ENCODE measurements around the gene MUCL3. TPM values are rescaled to one million over a fixed set of nuclear protein-coding genes. Genes with fewer than 3 reads are reported as not detected.

Gene MUCL3
- total RNA-seq (ENCODE audit: unreplicated experiment) = not detected
- long read RNA-seq = 0 reads

GRCh38 chr6:30940361-30940986, at the start of gene MUCL3:
Gene MUCL3 (plus strand): TSS chr6:30940973. CDS start chr6:30941000, 27 bp downstream.
- no peaks in the 10 kb centered on the region for H3K9me3 Mint-ChIP-seq (ENCODE audit: unreplicated experiment)
- H3K27me3 Mint-ChIP-seq (ENCODE audit: unreplicated experiment) = peaks cover 8% of the 10 kb centered on the region
- H3K4me1 Mint-ChIP-seq (ENCODE audit: unreplicated experiment) = peaks cover 6% of the 10 kb centered on the region
- H3K36me3 Mint-ChIP-seq (ENCODE audit: low read depth, unreplicated experiment) = no peaks in the 10 kb centered on the region
- no peak within 1 kb of the TSS for H3K4me3 Mint-ChIP-seq (ENCODE audit: unreplicated experiment)
- no peak for DNase-seq (ENCODE audit: low spot score)
- no peak for TF ChIP-seq CTCF (IDR thresholded peaks at IDR 0.05; ENCODE audit: unreplicated experiment)
- no peak within 1 kb of the TSS for H3K27ac Mint-ChIP-seq (ENCODE audit: unreplicated experiment)

GRCh38 chr6:30891450-30891723, 49.4 kb upstream of the MUCL3 start:
- peaks cover 5% of the 10 kb centered on the region for H3K36me3 Mint-ChIP-seq (ENCODE audit: low read depth, unreplicated experiment)
- peaks cover 7% of the 10 kb centered on the region for H3K27me3 Mint-ChIP-seq (ENCODE audit: unreplicated experiment)
- H3K9me3 Mint-ChIP-seq (ENCODE audit: unreplicated experiment) = no peaks in the 10 kb centered on the region
- no peak for DNase-seq (ENCODE audit: low spot score)
- H3K27ac Mint-ChIP-seq (ENCODE audit: unreplicated experiment) = no peak overlapping the region
- H3K4me1 Mint-ChIP-seq (ENCODE audit: unreplicated experiment) = peaks cover 6% of the 10 kb centered on the region
- H3K4me3 Mint-ChIP-seq (ENCODE audit: unreplicated experiment) = no peak overlapping the region
- no peak for TF ChIP-seq CTCF (IDR thresholded peaks at IDR 0.05; ENCODE audit: unreplicated experiment)

GRCh38 chr6:30891816-30892538, 48.8 kb upstream of the MUCL3 start:
- Mint-ChIP-seq H3K27ac (ENCODE audit: unreplicated experiment) (peak overlapping the region; percentile 61), H3K9me3 (ENCODE audit: unreplicated experiment) (no peaks in the 10 kb centered on the region), H3K4me1 (ENCODE audit: unreplicated experiment) (peaks cover 2% of the 10 kb centered on the region), H3K4me3 (ENCODE audit: unreplicated experiment) (no peak overlapping the region), H3K36me3 (ENCODE audit: low read depth, unreplicated experiment) (peaks cover 5% of the 10 kb centered on the region), H3K27me3 (ENCODE audit: unreplicated experiment) (peaks cover 7% of the 10 kb centered on the region)
- DNase-seq (ENCODE audit: low spot score) = no peak
- no peak for TF ChIP-seq CTCF (IDR thresholded peaks at IDR 0.05; ENCODE audit: unreplicated experiment)

GRCh38 chr6:30893001-30893591, 47.7 kb upstream of the MUCL3 start:
- no peak for TF ChIP-seq CTCF (IDR thresholded peaks at IDR 0.05; ENCODE audit: unreplicated experiment)
- Mint-ChIP-seq H3K27ac (ENCODE audit: unreplicated experiment) (no peak overlapping the region), H3K4me3 (ENCODE audit: unreplicated experiment) (no peak overlapping the region), H3K27me3 (ENCODE audit: unreplicated experiment) (peaks cover 9% of the 10 kb centered on the region), H3K4me1 (ENCODE audit: unreplicated experiment) (peaks cover 2% of the 10 kb centered on the region), H3K36me3 (ENCODE audit: low read depth, unreplicated experiment) (peaks cover 5% of the 10 kb centered on the region), H3K9me3 (ENCODE audit: unreplicated experiment) (no peaks in the 10 kb centered on the region)
- no peak for DNase-seq (ENCODE audit: low spot score)

GRCh38 chr6:30893666-30894065, 47.1 kb upstream of the MUCL3 start:
- Mint-ChIP-seq H3K27ac (ENCODE audit: unreplicated experiment) (no peak overlapping the region), H3K27me3 (ENCODE audit: unreplicated experiment) (peaks cover 9% of the 10 kb centered on the region), H3K9me3 (ENCODE audit: unreplicated experiment) (no peaks in the 10 kb centered on the region), H3K4me3 (ENCODE audit: unreplicated experiment) (no peak overlapping the region), H3K4me1 (ENCODE audit: unreplicated experiment) (peaks cover 2% of the 10 kb centered on the region), H3K36me3 (ENCODE audit: low read depth, unreplicated experiment) (peaks cover 5% of the 10 kb centered on the region)
- no peak for DNase-seq (ENCODE audit: low spot score)
- no peak for TF ChIP-seq CTCF (IDR thresholded peaks at IDR 0.05; ENCODE audit: unreplicated experiment)

Measured in endothelial cell (in vitro differentiated cells).